ENCODE measurements around the gene IRF2BP2.

The IRF2BP2 gene

DNA sequence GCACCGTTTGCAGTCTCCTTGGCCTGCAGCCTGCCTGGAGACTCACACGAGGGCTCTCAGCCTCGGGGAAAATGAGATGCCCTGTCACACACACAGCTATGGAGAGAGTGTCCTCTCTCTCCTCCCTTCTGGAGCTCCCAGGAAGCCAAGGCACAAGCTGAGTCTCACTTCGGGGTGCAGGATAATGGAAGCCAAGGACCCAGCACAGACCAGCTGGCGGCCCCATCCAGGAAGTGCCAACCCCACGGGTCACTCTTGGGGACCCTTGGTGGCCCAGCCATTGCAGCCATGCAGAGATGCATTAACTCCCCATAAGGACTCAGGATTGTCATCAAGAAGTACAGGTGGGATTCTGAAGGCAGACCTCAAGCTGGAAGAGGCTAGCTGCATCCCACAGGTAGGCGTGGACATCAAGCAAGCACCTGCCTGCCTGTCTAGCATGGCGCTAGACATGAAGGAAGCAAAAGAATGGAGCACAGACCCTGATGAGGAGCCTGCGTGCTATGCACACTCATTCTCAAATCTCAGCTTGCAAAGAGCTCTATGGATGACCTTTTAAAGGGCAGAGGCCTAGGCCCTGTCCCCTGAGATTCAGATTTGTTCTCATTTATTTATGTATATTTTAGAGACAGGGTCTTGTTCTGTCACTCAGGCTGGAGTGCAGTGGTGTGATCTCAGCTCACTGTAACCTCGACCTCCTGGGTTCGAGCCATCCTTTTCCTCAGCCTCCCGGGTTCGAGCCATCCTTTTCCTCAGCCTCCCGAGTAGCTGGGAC, 49.9 kb downstream of the IRF2BP2 start:
- DNase-seq (ENCODE audit: extremely low read depth in 1 of 2, low read depth in 1 of 2): no peak

GRCh38 chr1:234559152-234559901, 50.7 kb downstream of the IRF2BP2 start:
- no peak for DNase-seq (ENCODE audit: extremely low read depth in 1 of 2, low read depth in 1 of 2)

DNA sequence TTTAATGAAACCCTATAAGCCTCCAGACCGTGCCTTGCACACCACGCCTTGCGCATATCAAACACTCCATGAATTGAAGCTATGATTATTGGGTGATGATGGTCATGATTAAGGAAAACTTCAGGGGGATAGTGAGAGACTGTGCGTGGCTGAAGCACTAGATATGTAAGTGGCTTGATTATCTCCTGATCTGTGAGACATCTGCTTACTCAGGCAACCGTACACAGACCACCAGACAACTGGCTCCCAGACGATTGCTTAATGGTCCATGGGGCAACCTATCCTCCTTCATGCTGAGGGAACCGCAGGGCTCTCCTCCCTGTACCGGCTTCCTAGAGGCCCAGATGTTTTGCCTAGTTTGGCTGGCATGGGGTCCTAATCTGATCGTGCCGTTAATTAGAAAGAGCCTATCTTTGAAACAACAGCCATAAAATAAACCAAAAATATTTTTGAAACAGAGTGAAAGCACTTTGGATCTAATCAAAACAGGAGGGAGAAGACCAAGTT, 51.6 kb downstream of the IRF2BP2 start:
- no peak for DNase-seq (ENCODE audit: extremely low read depth in 1 of 2, low read depth in 1 of 2)

GRCh38 chr1:234556245-234556943, 53.6 kb downstream of the IRF2BP2 start:
- no peak for DNase-seq (ENCODE audit: extremely low read depth in 1 of 2, low read depth in 1 of 2)

GRCh38 chr1:234555390-234556024, 54.5 kb downstream of the IRF2BP2 start:
- DNase-seq (ENCODE audit: extremely low read depth in 1 of 2, low read depth in 1 of 2): no peak

GRCh38 chr1:234554698-234555311, 55.2 kb downstream of the IRF2BP2 start:
- no peak for DNase-seq (ENCODE audit: extremely low read depth in 1 of 2, low read depth in 1 of 2)
